Keratinocyte (primary cell): ENCODE measurements around the gene TXLNB. TPM values are rescaled to one million over a fixed set of nuclear protein-coding genes. Genes with fewer than 3 reads are reported as not detected.

Experiments used
- DNase-seq: peaks from one replicate; pipeline ENCODE4 v3.0.0-alpha.2; 2011; ENCODE audit warnings: low read depth, missing footprints, low spot score
- FAIRE-seq: peaks from 2 replicates; lab custom pipeline; 2011; peaks lifted over from hg19 to GRCh38; lab: Jason Lieb, UNC
- H2AFZ ChIP-seq: 2 replicates; pipeline ENCODE4 v1.6.0; 2012; ENCODE audit warnings: low read length, control low read depth, inconsistent platforms; ENCODE audit not compliant: control insufficient read depth
- H3K27ac ChIP-seq: 2 replicates; pipeline ENCODE4 v1.5.1; 2011; ENCODE audit warnings: low read length; ENCODE audit not compliant: control insufficient read depth, insufficient read depth
- H3K27me3 ChIP-seq: 3 replicates; pipeline ENCODE4 v1.6.0; 2011; ENCODE audit warnings: low read length; ENCODE audit not compliant: control insufficient read depth, insufficient read depth; ENCODE audit errors: extremely low read depth
- H3K36me3 ChIP-seq, 2 experiments: 2 replicates in 1 of 2; 3 replicates in 1 of 2; pipeline ENCODE4 v1.5.1; 2011; ENCODE audit warnings: low read length in 2 of 2, mild to moderate bottlenecking in 1 of 2; ENCODE audit not compliant: control insufficient read depth in 2 of 2, insufficient read depth in 2 of 2; ENCODE audit errors: extremely low read depth in 1 of 2
- H3K4me1 ChIP-seq: 3 replicates; pipeline ENCODE4 v1.5.1; 2011; ENCODE audit warnings: low read length; ENCODE audit not compliant: control insufficient read depth, insufficient read depth; ENCODE audit errors: extremely low read depth
- H3K4me2 ChIP-seq: 3 replicates; pipeline ENCODE4 v1.6.0; 2011; ENCODE audit warnings: low read depth, low read length; ENCODE audit not compliant: control insufficient read depth, insufficient read depth; ENCODE audit errors: extremely low read depth
- H3K4me3 ChIP-seq, 3 experiments: fragments of 200-600 bp in 1 of 3; sonication (generic) in 1 of 3; 2 replicates in 2 of 3; 3 replicates in 1 of 3; pipeline ENCODE4 v1.5.1; 2011 to 2016; ENCODE audit warnings: low read length in 3 of 3, mild to moderate bottlenecking in 3 of 3, control low read depth in 2 of 3, inconsistent platforms in 1 of 3, low read depth in 1 of 3, mixed read lengths in 1 of 3, mixed run types in 1 of 3, moderate library complexity in 1 of 3; ENCODE audit not compliant: control insufficient read depth in 2 of 3, insufficient read depth in 2 of 3; ENCODE audit errors: extremely low read depth in 1 of 3
- H3K79me2 ChIP-seq: 2 replicates; pipeline ENCODE4 v1.6.0; 2012; ENCODE audit warnings: low read length; ENCODE audit not compliant: control insufficient read depth, insufficient read depth
- H3K9ac ChIP-seq: 3 replicates; pipeline ENCODE4 v1.6.0; 2011; ENCODE audit warnings: low read length; ENCODE audit not compliant: control insufficient read depth, insufficient read depth; ENCODE audit errors: extremely low read depth
- H3K9me1 ChIP-seq: 3 replicates; pipeline ENCODE4 v1.6.0; 2011; ENCODE audit warnings: low read length; ENCODE audit not compliant: control insufficient read depth, insufficient read depth; ENCODE audit errors: extremely low read depth
- H3K9me3 ChIP-seq: 2 replicates; pipeline ENCODE4 v1.5.1; 2012; ENCODE audit warnings: low read depth, low read length; ENCODE audit not compliant: control insufficient read depth
- H4K20me1 ChIP-seq: 3 replicates; pipeline ENCODE4 v1.6.0; 2011; ENCODE audit warnings: low read length; ENCODE audit not compliant: control insufficient read depth, insufficient read depth; ENCODE audit errors: extremely low read depth
- EZH2 ChIP-seq: IDR thresholded peaks from one replicate; pipeline ENCODE4 v1.6.1; 2012; ENCODE audit warnings: inconsistent platforms, mild to moderate bottlenecking, low read length, moderate library complexity
- dilution Hi-C: fragments of 300-500 bp; cut with MboI; formaldehyde crosslinking; loops from one replicate; pipeline ENCODE4 v1.7.0; 2020; ENCODE audit warnings: low sequenced_read_pairs; ENCODE audit not compliant: extremely low pct_ligation_motif_present
- polyA plus RNA-seq, 5 experiments: library from polyadenylated mRNA; depleted of rRNA in 3 of 5; stranded (reverse) in 3 of 5; stranded (forward) in 1 of 5; unstranded in 1 of 5; fragments of >200 nt; gene quantifications; 1 replicate in 1 of 5; 2 replicates in 3 of 5; 3 replicates in 1 of 5; pipeline versions ENCODE4 v1.2.1 to v1.2.3, GENCODE V29; 2011 to 2012; ENCODE audit warnings: missing spikeins in 2 of 5, low read depth in 1 of 5, low replicate concordance in 1 of 5
- TF ChIP-seq, protein P1 (sequence below), 3 experiments: IDR thresholded peaks in 1 of 3; conservative IDR thresholded peaks in 1 of 3; optimal IDR thresholded peaks in 1 of 3; 2 replicates in 2 of 3; 3 replicates in 1 of 3; pipeline versions ENCODE3 to v1.5.1; 2011; ENCODE audit warnings: low read length in 3 of 3, mild to moderate bottlenecking in 3 of 3, moderate library complexity in 2 of 3, control low read depth in 1 of 3, inconsistent platforms in 1 of 3; ENCODE audit not compliant: insufficient read depth in 2 of 3; ENCODE audit errors: extremely low read depth in 1 of 3

TXLNB gene
- polyA plus RNA-seq, 1 donor (not counting 4 experiments of a cell fraction or from before 2014, with no cell fraction given), result 0.03 TPM

DNA sequence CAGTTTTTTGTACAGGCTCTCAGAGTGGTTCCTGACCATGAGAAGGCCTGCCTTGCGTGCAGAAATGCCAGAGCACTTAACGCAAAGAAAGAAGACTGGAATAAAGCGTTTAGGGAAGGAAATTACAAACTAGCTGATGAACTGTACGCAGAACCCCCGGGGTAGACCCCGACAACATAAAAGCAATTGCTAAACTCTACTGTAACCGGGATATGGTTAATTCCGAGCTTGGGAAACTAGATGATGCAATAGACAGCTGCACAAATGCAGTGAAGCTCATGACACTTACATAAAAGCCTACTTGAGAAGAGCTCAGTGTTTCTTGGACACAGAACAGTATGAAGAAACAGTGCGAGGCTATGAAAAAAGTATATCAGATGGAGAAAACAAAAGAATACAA, 47.0 kb upstream of the TXLNB start:
- no peaks in the 10 kb centered on the region for H4K20me1 ChIP-seq
- no peak overlapping the region for H3K4me2 ChIP-seq
- DNase-seq (no peak), FAIRE-seq (no peak)
- no peaks in the 10 kb centered on the region for H3K36me3 ChIP-seq
- no peak for TF ChIP-seq EZH2
- TF ChIP-seq, protein P1, sequence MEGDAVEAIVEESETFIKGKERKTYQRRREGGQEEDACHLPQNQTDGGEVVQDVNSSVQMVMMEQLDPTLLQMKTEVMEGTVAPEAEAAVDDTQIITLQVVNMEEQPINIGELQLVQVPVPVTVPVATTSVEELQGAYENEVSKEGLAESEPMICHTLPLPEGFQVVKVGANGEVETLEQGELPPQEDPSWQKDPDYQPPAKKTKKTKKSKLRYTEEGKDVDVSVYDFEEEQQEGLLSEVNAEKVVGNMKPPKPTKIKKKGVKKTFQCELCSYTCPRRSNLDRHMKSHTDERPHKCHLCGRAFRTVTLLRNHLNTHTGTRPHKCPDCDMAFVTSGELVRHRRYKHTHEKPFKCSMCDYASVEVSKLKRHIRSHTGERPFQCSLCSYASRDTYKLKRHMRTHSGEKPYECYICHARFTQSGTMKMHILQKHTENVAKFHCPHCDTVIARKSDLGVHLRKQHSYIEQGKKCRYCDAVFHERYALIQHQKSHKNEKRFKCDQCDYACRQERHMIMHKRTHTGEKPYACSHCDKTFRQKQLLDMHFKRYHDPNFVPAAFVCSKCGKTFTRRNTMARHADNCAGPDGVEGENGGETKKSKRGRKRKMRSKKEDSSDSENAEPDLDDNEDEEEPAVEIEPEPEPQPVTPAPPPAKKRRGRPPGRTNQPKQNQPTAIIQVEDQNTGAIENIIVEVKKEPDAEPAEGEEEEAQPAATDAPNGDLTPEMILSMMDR (optimal IDR thresholded peaks at IDR 0.05 in 1 of 3, IDR thresholded peaks at IDR 0.05 in 1 of 3, conservative IDR thresholded peaks at IDR 0.05 in 1 of 3; ENCODE audit: extremely low read depth in 1 of 3, insufficient read depth in 2 of 3, low read length in 3 of 3), result no peak
- H3K9ac ChIP-seq, result no peak overlapping the region
- H3K9me1 ChIP-seq, result no peaks in the 10 kb centered on the region
- H3K27ac ChIP-seq, result no peak overlapping the region
- H3K79me2 ChIP-seq, result no peaks in the 10 kb centered on the region
- dilution Hi-C loops, result no loop called here
- H3K27me3 ChIP-seq, result no peaks in the 10 kb centered on the region
- peaks cover 35% of the 10 kb centered on the region for H3K4me1 ChIP-seq
- H3K9me3 ChIP-seq, result no peaks in the 10 kb centered on the region
- H3K4me3 ChIP-seq, result no peak overlapping the region
- no peak overlapping the region for H2AFZ ChIP-seq

DNA sequence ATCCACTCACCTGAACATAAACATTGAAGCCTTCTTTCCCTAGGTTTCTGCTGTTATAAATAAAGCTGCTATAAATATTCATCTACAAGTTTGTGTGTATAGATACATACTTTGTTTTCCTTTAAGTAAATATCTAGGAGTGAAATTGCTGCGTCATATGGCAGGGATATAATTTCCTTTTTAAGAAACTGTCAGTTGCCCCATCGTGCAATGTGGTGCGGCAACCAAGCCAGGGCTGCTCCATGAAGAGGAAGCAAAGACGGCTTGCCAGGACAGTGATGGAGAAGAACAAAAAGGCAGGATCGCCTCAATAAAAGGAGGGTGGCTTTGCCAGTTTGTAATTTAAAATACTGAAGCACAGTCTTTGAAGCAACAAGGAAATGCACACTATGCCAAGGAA, 46.0 kb upstream of the TXLNB start:
- Histone ChIP-seq H4K20me1 (no peaks in the 10 kb centered on the region), H3K27ac (no peak overlapping the region), H3K4me2 (no peak overlapping the region), H3K9me3 (no peaks in the 10 kb centered on the region), H3K9ac (no peak overlapping the region), H3K4me1 (peaks cover 25% of the 10 kb centered on the region), H3K4me3 (no peak overlapping the region), H3K9me1 (no peaks in the 10 kb centered on the region), H3K79me2 (no peaks in the 10 kb centered on the region), H3K36me3 (no peaks in the 10 kb centered on the region), H2AFZ (peak overlapping the region; percentile 62), H3K27me3 (no peaks in the 10 kb centered on the region)
- no peak for TF ChIP-seq EZH2
- TF ChIP-seq, protein P1 (optimal IDR thresholded peaks at IDR 0.05 in 1 of 3, IDR thresholded peaks at IDR 0.05 in 1 of 3, conservative IDR thresholded peaks at IDR 0.05 in 1 of 3; ENCODE audit: extremely low read depth in 1 of 3, insufficient read depth in 2 of 3, low read length in 3 of 3), result no peak
- FAIRE-seq, result peak; percentile 9
- dilution Hi-C loops, result no loop called here
- no peak for DNase-seq
